Measurements from ENCODE around the gene IGFLR1. TPM values are rescaled to one million over a fixed set of nuclear protein-coding genes. Genes with fewer than 3 reads are reported as not detected.
A peak's percentile ranks its signal among the peaks of the same experiment; 100 is the strongest.

The IGFLR1 gene
- total and polyA plus RNA-seq, 10 donors, result 16.5 to 64.7 (median 46.4) TPM

DNA sequence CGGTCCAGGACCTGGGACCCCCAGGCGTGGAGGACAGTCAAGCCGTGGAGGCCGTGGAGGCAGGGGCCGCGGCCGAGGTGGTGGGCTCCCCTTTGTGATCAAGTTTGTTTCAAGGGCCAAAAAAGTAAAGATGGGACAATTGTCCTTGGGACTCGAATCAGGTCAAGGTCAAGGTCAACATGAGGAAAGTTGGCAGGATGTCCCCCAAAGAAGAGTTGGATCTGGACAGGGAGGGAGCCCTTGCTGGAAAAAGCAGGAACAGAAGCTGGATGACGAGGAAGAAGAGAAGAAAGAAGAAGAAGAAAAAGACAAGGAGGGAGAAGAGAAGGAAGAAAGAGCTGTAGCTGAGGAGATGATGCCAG lies 22.1 kb downstream of the IGFLR1 start:
- Histone ChIP-seq H3K4me3 (peak overlapping the region in 1 of 8 donors; percentile 87), H3K9me3 (no peaks in the 10 kb centered on the region), H3K27me3 (replicated peaks in 1 of 7) (no peaks in the 10 kb centered on the region), H3K4me1 (peaks cover 26 to 70% (median 36%) of the 10 kb centered on the region in 6 donors), H3K36me3 (peaks cover 0 to 58% (median 52%) of the 10 kb centered on the region in 6 donors), H3K27ac (peak overlapping the region in 1 of 8 donors; percentile 97)
- WGBS, 5 donors, result 86 to 92% (median 88%) methylated on average over 9 of the region's 9 CpGs
- intact Hi-C loops (cut with DNase I; ENCODE audit: low total_unique reads), result no loop called here
- no peak for DNase-seq
- TF ChIP-seq, protein P1, sequence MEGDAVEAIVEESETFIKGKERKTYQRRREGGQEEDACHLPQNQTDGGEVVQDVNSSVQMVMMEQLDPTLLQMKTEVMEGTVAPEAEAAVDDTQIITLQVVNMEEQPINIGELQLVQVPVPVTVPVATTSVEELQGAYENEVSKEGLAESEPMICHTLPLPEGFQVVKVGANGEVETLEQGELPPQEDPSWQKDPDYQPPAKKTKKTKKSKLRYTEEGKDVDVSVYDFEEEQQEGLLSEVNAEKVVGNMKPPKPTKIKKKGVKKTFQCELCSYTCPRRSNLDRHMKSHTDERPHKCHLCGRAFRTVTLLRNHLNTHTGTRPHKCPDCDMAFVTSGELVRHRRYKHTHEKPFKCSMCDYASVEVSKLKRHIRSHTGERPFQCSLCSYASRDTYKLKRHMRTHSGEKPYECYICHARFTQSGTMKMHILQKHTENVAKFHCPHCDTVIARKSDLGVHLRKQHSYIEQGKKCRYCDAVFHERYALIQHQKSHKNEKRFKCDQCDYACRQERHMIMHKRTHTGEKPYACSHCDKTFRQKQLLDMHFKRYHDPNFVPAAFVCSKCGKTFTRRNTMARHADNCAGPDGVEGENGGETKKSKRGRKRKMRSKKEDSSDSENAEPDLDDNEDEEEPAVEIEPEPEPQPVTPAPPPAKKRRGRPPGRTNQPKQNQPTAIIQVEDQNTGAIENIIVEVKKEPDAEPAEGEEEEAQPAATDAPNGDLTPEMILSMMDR (IDR thresholded peaks at IDR 0.05 in 8 of 11, conservative IDR thresholded peaks at IDR 0.05 in 3 of 11), result no peak
- TF ChIP-seq POLR2AphosphoS5 (IDR thresholded peaks at IDR 0.05) (no peak), POLR2A (IDR thresholded peaks at IDR 0.05) (no peak)

- peaks cover 0 to 53% (median 46%) of the 10 kb centered on the region in 6 donors for H3K36me3 ChIP-seq
- H3K4me3 ChIP-seq, result peak overlapping the region in 6 of 8 donors; percentile 75 to 97 (median 88)
- intact Hi-C loops (cut with DNase I; ENCODE audit: low total_unique reads), result loop anchor here (10.0 kb wide), 1 partner anchor 165 kb away; no protein-coding TSS in a partner anchor
- peaks cover 29 to 76% (median 41%) of the 10 kb centered on the region in 6 donors for H3K4me1 ChIP-seq
- no peaks in the 10 kb centered on the region for H3K27me3 ChIP-seq (replicated peaks in 1 of 7)
- peak; percentile 79 for DNase-seq
- 88 to 94% (median 91%) methylated on average over 25 to 32 of the region's 32 CpGs for WGBS, 5 donors
- H3K9me3 ChIP-seq, result no peaks in the 10 kb centered on the region
- TF ChIP-seq POLR2AphosphoS5 (IDR thresholded peaks at IDR 0.05) (no peak), POLR2A (IDR thresholded peaks at IDR 0.05) (no peak)
- TF ChIP-seq, protein P1 (IDR thresholded peaks at IDR 0.05 in 8 of 11, conservative IDR thresholded peaks at IDR 0.05 in 3 of 11), result no peak
- H3K27ac ChIP-seq, result peak overlapping the region in 1 of 8 donors; percentile 97
These were observed 22.7 kb downstream of the IGFLR1 start for GRCh38 chr19:35719402-35720162.

DNA sequence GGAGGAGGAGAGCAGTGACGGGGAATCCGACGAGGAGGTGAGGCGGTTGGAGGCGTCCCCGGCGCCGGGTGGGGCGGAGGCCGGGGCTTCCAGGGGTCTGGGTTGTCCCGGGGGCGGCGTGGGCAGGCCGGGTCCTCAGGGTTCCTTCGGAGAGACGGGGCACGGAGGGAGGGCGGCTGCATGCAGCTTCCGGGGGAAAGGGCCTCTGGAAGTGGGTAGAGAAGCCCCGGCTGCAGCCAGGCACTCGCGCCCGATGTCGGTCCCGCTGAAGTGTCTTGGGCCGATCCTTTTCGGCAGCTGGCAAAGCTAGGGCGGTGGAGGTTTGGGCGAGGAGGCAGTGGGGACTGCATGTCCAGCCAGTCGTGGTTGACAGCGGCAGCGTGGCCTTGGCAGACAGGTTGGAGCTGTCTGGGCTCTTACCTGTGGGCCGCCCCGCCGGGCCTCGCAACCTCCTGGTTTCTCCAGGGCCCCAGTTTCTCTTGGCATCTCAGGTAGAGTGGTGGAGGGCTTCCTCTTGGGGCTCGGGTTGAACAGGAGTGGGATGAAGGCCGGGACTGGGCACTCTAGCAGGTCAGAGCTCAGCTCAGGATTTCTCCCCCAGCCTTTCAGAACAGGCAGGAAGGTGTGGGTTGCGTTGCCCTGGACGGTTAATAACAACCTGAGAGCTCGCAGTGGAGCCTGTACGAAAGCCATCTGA lies 23.8 kb downstream of the IGFLR1 start:
- WGBS, 5 donors, result 1 to 2% (median 1%) methylated on average over 9 to 42 of the region's 42 CpGs
- H3K4me3 ChIP-seq, result peak overlapping the region; percentile 75 to 97 (median 88)
- intact Hi-C loops (cut with DNase I; ENCODE audit: low total_unique reads), result loop anchor here (10.0 kb wide), 1 partner anchor 164 kb away; no protein-coding TSS in a partner anchor
- peak; percentile 93 for DNase-seq
- peak overlapping the region; percentile 70 to 98 (median 92) for H3K27ac ChIP-seq
- H3K36me3 ChIP-seq, result peaks cover 0 to 42% (median 35%) of the 10 kb centered on the region in 6 donors
- no peaks in the 10 kb centered on the region for H3K9me3 ChIP-seq
- H3K4me1 ChIP-seq, result peaks cover 32 to 87% (median 50%) of the 10 kb centered on the region in 6 donors
- H3K27me3 ChIP-seq (replicated peaks in 1 of 7), result no peaks in the 10 kb centered on the region
- TF ChIP-seq, protein P1 (IDR thresholded peaks at IDR 0.05 in 8 of 11, conservative IDR thresholded peaks at IDR 0.05 in 3 of 11), result no peak
- TF ChIP-seq POLR2AphosphoS5 (IDR thresholded peaks at IDR 0.05) (peak in 2 of 3 donors; percentile 23 to 32), POLR2A (IDR thresholded peaks at IDR 0.05) (no peak)
